K562 (cell line): ENCODE results near the gene LIG3. TPM values are rescaled to one million over a fixed set of nuclear protein-coding genes. Genes with fewer than 3 reads are reported as not detected.

Source experiments
- CREB3L1 ChIP-seq: fragments of 450-650 bp; IDR thresholded peaks from 2 replicates; pipeline ENCODE4 v1.6.1; 2014; ENCODE audit warnings: low read depth, mild to moderate bottlenecking, moderate library complexity, borderline replicate concordance
- FOXK2 ChIP-seq, 2 experiments: fragments of 450-650 bp; IDR thresholded peaks in 1 of 2; conservative IDR thresholded peaks in 1 of 2; 2 replicates each; pipeline ENCODE4 v1.6.1; 2016; ENCODE audit warnings: low read depth in 2 of 2, mild to moderate bottlenecking in 1 of 2
- MEIS2 ChIP-seq: fragments of 450-650 bp; IDR thresholded peaks from 2 replicates; pipeline ENCODE4 v1.6.1; 2014; ENCODE audit warnings: mild to moderate bottlenecking; ENCODE audit not compliant: partially characterized antibody
- PHF8 ChIP-seq: fragments of 200-600 bp; sonication (generic); IDR thresholded peaks from 2 replicates; pipeline ENCODE4 v1.6.1; 2012; ENCODE audit warnings: mixed run types, mild to moderate bottlenecking, inconsistent platforms, low read length, moderate library complexity, borderline replicate concordance
- POLR2B ChIP-seq: fragments of 450-650 bp; IDR thresholded peaks from 2 replicates; pipeline ENCODE4 v1.6.1; 2018; ENCODE audit warnings: low read depth; ENCODE audit not compliant: partially characterized antibody
- SMC3 ChIP-seq: conservative IDR thresholded peaks from 2 replicates; pipeline ENCODE4 v1.6.1; 2011; ENCODE audit warnings: low read depth, low read length, improper control_type of control experiment; ENCODE audit not compliant: insufficient read depth
- TEAD4 ChIP-seq, 2 experiments: sonication (generic) in 1 of 2; formaldehyde crosslinking in 1 of 2; IDR thresholded peaks; 2 replicates each; pipeline versions ENCODE4 v1.6.1 to v1.8.0; 2012 to 2022; ENCODE audit warnings: borderline replicate concordance in 1 of 2, inconsistent platforms in 1 of 2, low read length in 1 of 2, mild to moderate bottlenecking in 1 of 2, missing genetic modification reagents in 1 of 2
- ZNF232 ChIP-seq: sonication (generic); formaldehyde crosslinking; IDR thresholded peaks from 2 replicates; pipeline ENCODE4 v1.8.0; 2022; ENCODE audit warnings: mild to moderate bottlenecking, missing genetic modification reagents
- ZNF282 ChIP-seq: sonication (generic); formaldehyde crosslinking; IDR thresholded peaks from 2 replicates; pipeline ENCODE4 v1.8.1; 2023; ENCODE audit warnings: missing genetic modification reagents
- polyA plus RNA-seq, 8 experiments: library from polyadenylated mRNA; depleted of rRNA in 4 of 8; stranded (reverse) in 5 of 8; unstranded in 3 of 8; fragments of >200 nt; fragmentation: Nextera tagmentation in 2 of 8; fragmentation: Illumina TruSeq in 1 of 8; extraction: Ambion mirVana in 2 of 8; extraction: Trizol in 1 of 8; gene quantifications; 2 replicates each; pipeline versions ENCODE4 v1.2.1 to v1.2.3, GENCODE V29; 2011 to 2014; ENCODE audit warnings: inconsistent platforms in 1 of 8, missing spikeins in 1 of 8
- total RNA-seq, 7 experiments: library from RNA; depleted of rRNA in 6 of 7; stranded (reverse); fragments of >200 nt in 6 of 7; fragmentation: Illumina TruSeq in 2 of 7; extraction: Trizol in 2 of 7; gene quantifications; 2 replicates each; pipeline versions ENCODE4 v1.2.1 to v1.2.3, GENCODE V29; 2011 to 2021; ENCODE audit warnings: low replicate concordance in 1 of 7
- TF ChIP-seq, protein P1 (sequence below): sonication (generic); formaldehyde crosslinking; IDR thresholded peaks from 2 replicates; pipeline ENCODE4 v1.8.0; 2022; ENCODE audit warnings: missing genetic modification reagents, mild to moderate bottlenecking, moderate library complexity, borderline replicate concordance

LIG3 gene
- total and polyA plus RNA-seq, 9 of the 15 experiments (the other 6 are each of a cell fraction or from before 2014, with no cell fraction given): 7.6 to 75.0 (median 43.0) TPM

GRCh38 chr17:34980353-34980680, at the start of gene LIG3 (continued):
- TF ChIP-seq, protein P1, sequence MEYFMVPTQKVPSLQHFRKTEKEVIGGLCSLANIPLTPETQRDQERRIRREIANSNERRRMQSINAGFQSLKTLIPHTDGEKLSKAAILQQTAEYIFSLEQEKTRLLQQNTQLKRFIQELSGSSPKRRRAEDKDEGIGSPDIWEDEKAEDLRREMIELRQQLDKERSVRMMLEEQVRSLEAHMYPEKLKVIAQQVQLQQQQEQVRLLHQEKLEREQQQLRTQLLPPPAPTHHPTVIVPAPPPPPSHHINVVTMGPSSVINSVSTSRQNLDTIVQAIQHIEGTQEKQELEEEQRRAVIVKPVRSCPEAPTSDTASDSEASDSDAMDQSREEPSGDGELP (CRISPR knock-in tag): peak; percentile 34; the same call in 1 of the 2 replicates
- 0 out of 2 replicates have a peak, but pooled peaks have one; percentile 12 for TF ChIP-seq SMC3
- TF ChIP-seq ZNF282 (CRISPR knock-in tag): no peak
- peak; percentile 70; the same call in 1 of the 2 replicates for TF ChIP-seq PHF8
- peak; percentile 70 for TF ChIP-seq MEIS2
- peak; percentile 7 for TF ChIP-seq POLR2B
- TF ChIP-seq TEAD4 (IDR thresholded peaks at IDR 0.05; ENCODE audit: low read length): peak; percentile 37
- TF ChIP-seq TEAD4 (CRISPR knock-in tag; IDR thresholded peaks at IDR 0.05; ENCODE audit: borderline replicate concordance): no peak
- TF ChIP-seq ZNF232 (CRISPR knock-in tag): no peak
- peak; percentile 97 for TF ChIP-seq CREB3L1
- TF ChIP-seq FOXK2 (conservative IDR thresholded peaks at IDR 0.05 in 1 of 2, IDR thresholded peaks at IDR 0.05 in 1 of 2; ENCODE audit: low read depth in 2 of 2): peak; percentile 78 to 80
